Cardiac muscle cell (in vitro differentiated cells and primary cell): ENCODE measurements around the gene NELFE. TPM values are rescaled to one million over a fixed set of nuclear protein-coding genes. Genes with fewer than 3 reads are reported as not detected.
"Not testable (repeated sequence)": the region's sequence is repeated elsewhere in the genome, so short reads cannot be mapped to it uniquely, and the experiment has no call there.

ENCODE experiments used
- DNase-seq, 2 donors: peaks; one replicate each; pipeline versions ENCODE4 v3.0.0 to v3.0.0-alpha.2; 2010 to 2017; ENCODE audit warnings: low read depth in 1 of 2, low spot score in 1 of 2
- H3K27ac ChIP-seq: fragments of 200-600 bp; sonication (generic); 2 replicates; pipeline ENCODE4 v1.5.1; 2016
- H3K27me3 ChIP-seq: fragments of 200-600 bp; sonication (generic); 2 replicates; pipeline ENCODE4 v1.6.0; 2016; ENCODE audit warnings: control low read depth
- H3K36me3 ChIP-seq: fragments of 200-600 bp; sonication (generic); 2 replicates; pipeline ENCODE4 v1.5.1; 2016; ENCODE audit warnings: control low read depth
- H3K4me1 ChIP-seq: fragments of 200-600 bp; sonication (generic); 2 replicates; pipeline ENCODE4 v1.8.1; 2017; ENCODE audit warnings: low read depth, mild to moderate bottlenecking, mixed run types
- H3K4me3 ChIP-seq: fragments of 200-600 bp; sonication (generic); 2 replicates; pipeline ENCODE4 v1.5.1; 2016; ENCODE audit warnings: mild to moderate bottlenecking
- H3K9me3 ChIP-seq: fragments of 200-600 bp; sonication (generic); 2 replicates; pipeline ENCODE4 v1.5.1; 2017; ENCODE audit warnings: low read depth, mild to moderate bottlenecking, control low read depth
- polyA plus RNA-seq: library from polyadenylated mRNA; unstranded; fragments of >200 nt; fragmentation: Nextera tagmentation; extraction: Ambion mirVana; gene quantifications from 2 replicates; pipeline ENCODE4 v1.2.1, GENCODE V29; 2016
- total RNA-seq: library from RNA; depleted of rRNA; stranded (reverse); fragments of >200 nt; gene quantifications from 2 replicates; pipeline ENCODE4 v1.2.3, GENCODE V29; 2016
- TF ChIP-seq, protein P1 (sequence below): IDR thresholded peaks from 2 replicates; pipeline ENCODE4 v1.5.1; 2012; ENCODE audit warnings: low read depth, mild to moderate bottlenecking, low read length

NELFE gene
- total and polyA plus RNA-seq, 2 experiments from 2014 or later: 146 to 186 TPM

GRCh38 chr6:31911826-31912585 is 46.8 kb downstream of the NELFE start:
- TF ChIP-seq, protein P1, sequence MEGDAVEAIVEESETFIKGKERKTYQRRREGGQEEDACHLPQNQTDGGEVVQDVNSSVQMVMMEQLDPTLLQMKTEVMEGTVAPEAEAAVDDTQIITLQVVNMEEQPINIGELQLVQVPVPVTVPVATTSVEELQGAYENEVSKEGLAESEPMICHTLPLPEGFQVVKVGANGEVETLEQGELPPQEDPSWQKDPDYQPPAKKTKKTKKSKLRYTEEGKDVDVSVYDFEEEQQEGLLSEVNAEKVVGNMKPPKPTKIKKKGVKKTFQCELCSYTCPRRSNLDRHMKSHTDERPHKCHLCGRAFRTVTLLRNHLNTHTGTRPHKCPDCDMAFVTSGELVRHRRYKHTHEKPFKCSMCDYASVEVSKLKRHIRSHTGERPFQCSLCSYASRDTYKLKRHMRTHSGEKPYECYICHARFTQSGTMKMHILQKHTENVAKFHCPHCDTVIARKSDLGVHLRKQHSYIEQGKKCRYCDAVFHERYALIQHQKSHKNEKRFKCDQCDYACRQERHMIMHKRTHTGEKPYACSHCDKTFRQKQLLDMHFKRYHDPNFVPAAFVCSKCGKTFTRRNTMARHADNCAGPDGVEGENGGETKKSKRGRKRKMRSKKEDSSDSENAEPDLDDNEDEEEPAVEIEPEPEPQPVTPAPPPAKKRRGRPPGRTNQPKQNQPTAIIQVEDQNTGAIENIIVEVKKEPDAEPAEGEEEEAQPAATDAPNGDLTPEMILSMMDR: no peak
- Histone ChIP-seq H3K27ac (no peak overlapping the region), H3K36me3 (no peaks in the 10 kb centered on the region)

DNA sequence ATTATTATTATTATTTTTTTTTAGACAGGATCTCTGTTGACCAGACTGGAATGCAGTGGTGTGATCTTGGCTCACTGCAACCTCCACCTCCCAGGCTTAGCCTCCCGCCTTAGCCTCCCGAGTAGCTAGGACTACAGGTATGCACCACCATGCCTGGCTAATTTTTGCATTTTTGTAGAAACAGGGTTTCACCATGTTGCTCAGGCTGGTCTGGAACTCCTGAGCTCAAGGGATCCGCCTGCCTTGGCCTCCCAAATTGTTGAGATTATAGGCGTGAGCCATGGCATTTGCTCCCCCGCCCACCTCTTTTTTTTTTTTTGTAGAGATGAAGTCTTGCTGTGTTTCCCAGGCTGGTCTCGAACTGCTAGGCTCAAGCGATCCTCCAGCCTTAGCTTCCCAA is 49.5 kb downstream of the NELFE start:
- H3K9me3 ChIP-seq, H3K4me3 ChIP-seq, DNase-seq, H3K4me1 ChIP-seq, H3K27me3 ChIP-seq, H3K27ac ChIP-seq, H3K36me3 ChIP-seq: not testable (repeated sequence)

More at GRCh38 chr6:31911826-31912585, 46.8 kb downstream of the NELFE start:
- DNase-seq: no peak
- H3K27me3 ChIP-seq: no peaks in the 10 kb centered on the region
- H3K4me1 ChIP-seq: no peaks in the 10 kb centered on the region
- no peak overlapping the region for H3K4me3 ChIP-seq
- no peaks in the 10 kb centered on the region for H3K9me3 ChIP-seq

DNA sequence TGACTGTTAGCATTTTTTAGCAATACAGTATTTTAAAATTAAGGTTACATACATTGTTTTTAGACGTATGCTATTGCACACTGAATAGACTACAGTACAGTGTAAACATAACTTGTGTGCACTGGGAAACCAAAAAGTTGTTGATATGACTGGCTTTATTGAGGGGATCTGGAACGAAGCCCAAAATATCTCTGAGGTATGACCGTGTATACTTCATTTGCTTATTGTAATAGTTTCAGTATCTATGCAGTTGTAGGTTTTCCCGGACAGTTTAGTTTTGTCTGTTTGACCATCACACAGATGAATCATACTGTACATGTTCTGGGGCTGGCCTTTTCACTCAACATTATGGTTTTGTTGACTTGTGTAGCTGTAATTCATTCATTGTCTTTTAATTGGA is 50.0 kb downstream of the NELFE start:
- DNase-seq: peak in 1 of 2 donors; percentile 59
- Histone ChIP-seq H3K4me3 (no peak overlapping the region), H3K36me3 (no peaks in the 10 kb centered on the region), H3K4me1 (no peaks in the 10 kb centered on the region), H3K9me3 (no peaks in the 10 kb centered on the region), H3K27me3 (no peaks in the 10 kb centered on the region), H3K27ac (no peak overlapping the region)
- TF ChIP-seq, protein P1: no peak

DNA sequence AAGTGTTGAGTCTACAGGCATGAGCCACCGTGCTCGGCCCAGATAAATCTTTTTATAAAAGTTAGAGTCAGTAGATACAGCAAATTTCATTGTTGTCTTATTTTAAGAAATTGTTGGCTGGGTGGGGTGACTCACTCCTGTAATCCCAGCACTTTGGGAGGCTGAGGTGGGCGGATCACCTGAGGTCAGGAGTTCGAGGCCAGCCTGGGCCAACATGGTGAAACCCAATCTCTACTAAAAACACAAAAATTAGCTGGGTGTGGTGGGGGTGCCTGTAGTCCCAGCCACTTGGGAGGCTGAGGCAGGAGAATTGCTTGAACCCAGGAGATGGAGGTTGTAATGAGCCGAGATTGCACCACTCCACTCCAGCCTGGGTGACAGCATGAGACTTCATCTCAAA is 50.5 kb downstream of the NELFE start:
- DNase-seq, H3K4me3 ChIP-seq, H3K27ac ChIP-seq, H3K4me1 ChIP-seq, H3K9me3 ChIP-seq, H3K27me3 ChIP-seq, H3K36me3 ChIP-seq: not testable (repeated sequence)

- no peaks in the 10 kb centered on the region for H3K36me3 ChIP-seq
- H3K27ac ChIP-seq: no peak overlapping the region
- TF ChIP-seq, protein P1: no peak
- peak in 1 of 2 donors; percentile 97 for DNase-seq
- no peak overlapping the region for H3K4me3 ChIP-seq
- no peaks in the 10 kb centered on the region for H3K27me3 ChIP-seq
- no peaks in the 10 kb centered on the region for H3K9me3 ChIP-seq
- no peaks in the 10 kb centered on the region for H3K4me1 ChIP-seq
Observed at GRCh38 chr6:31907158-31907813, 51.5 kb downstream of the NELFE start.

- not testable (repeated sequence) for H3K9me3 ChIP-seq, H3K4me1 ChIP-seq, H3K27me3 ChIP-seq, H3K36me3 ChIP-seq, H3K4me3 ChIP-seq, H3K27ac ChIP-seq, DNase-seq
Observed at GRCh38 chr6:31906727-31907126, 52.0 kb downstream of the NELFE start.

GRCh38 chr6:31906122-31906521 is 52.6 kb downstream of the NELFE start:
- DNase-seq: no peak

More at GRCh38 chr6:31906122-31906521, 52.6 kb downstream of the NELFE start:
- Histone ChIP-seq H3K4me1 (peaks cover 2% of the 10 kb centered on the region), H3K9me3 (no peaks in the 10 kb centered on the region), H3K36me3 (no peaks in the 10 kb centered on the region), H3K4me3 (no peak overlapping the region), H3K27ac (no peak overlapping the region), H3K27me3 (no peaks in the 10 kb centered on the region)
- TF ChIP-seq, protein P1: no peak
